ENCODE data around the gene KCMF1.
A peak's percentile ranks its signal among the peaks of the same experiment; 100 is the strongest.

KCMF1 gene

DNA sequence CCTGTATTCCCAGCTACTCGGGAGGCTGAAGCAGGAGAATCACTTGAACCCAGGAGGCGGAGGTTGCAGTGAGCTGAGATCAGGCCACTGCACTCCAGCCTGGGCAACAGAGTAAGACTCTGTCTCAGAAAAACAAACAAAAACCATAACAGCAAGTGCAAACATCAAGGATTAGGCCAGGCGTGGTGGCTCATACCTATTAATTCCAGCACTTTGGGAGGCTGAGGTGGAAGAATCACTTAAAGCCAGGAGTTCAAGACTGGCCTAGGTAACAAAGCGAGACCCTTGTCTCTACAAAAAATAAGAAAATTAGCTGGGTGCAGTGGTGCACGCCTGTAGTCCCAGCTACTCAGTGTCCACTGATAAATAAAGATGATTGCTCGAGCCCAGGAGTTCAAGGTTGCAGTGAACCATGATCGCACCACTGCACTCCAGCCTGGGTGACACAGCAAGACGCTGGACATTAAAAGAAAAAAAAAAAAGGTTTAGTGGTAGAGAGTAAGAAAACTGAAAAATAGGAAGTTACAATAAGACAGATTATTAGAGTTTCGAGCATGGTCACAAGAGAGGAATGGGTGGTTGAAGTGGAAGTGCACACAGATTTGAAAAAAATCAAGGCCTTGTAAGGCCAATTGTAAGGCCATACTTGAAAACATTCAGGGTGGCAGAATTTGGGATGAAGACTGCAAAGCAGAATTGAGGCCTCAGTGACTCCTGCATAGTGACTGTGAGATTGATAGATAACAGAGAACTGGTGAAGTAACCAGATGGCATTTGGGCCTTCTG is 6.4 kb upstream of the KCMF1 start:
- H3K9ac ChIP-seq (ENCODE audit: insufficient read length, low read depth) = no peak overlapping the region
- no peak for DNase-seq (ENCODE audit: low read depth, low spot score)
- H3K4me3 ChIP-seq (ENCODE audit: insufficient read length, low read depth) = no peak overlapping the region
- TF ChIP-seq YY1 (IDR thresholded peaks at IDR 0.05; ENCODE audit: insufficient read depth, insufficient read length) (no peak), ZNF274 (IDR thresholded peaks at IDR 0.05; ENCODE audit: low read depth, low read length) (no peak), SUZ12 (IDR thresholded peaks at IDR 0.05; ENCODE audit: extremely low read depth, insufficient read depth, insufficient read length) (no peak)
- no peaks in the 10 kb centered on the region for H3K4me1 ChIP-seq (ENCODE audit: insufficient read depth, insufficient read length)
- H3K27me3 ChIP-seq (ENCODE audit: insufficient read depth, insufficient read length) = no peaks in the 10 kb centered on the region
- no peaks in the 10 kb centered on the region for H3K9me3 ChIP-seq (ENCODE audit: insufficient read depth, low read length)
- H3K36me3 ChIP-seq (ENCODE audit: insufficient read depth, insufficient read length, low read length) = peaks cover 56% of the 10 kb centered on the region

- Histone ChIP-seq H3K9me3 (ENCODE audit: insufficient read depth, low read length) (no peaks in the 10 kb centered on the region), H3K9ac (ENCODE audit: insufficient read length, low read depth) (no peak overlapping the region), H3K27me3 (ENCODE audit: insufficient read depth, insufficient read length) (no peaks in the 10 kb centered on the region), H3K4me3 (ENCODE audit: insufficient read length, low read depth) (no peak overlapping the region), H3K4me1 (ENCODE audit: insufficient read depth, insufficient read length) (no peaks in the 10 kb centered on the region), H3K36me3 (ENCODE audit: insufficient read depth, insufficient read length, low read length) (peaks cover 56% of the 10 kb centered on the region)
- no peak for TF ChIP-seq YY1 (IDR thresholded peaks at IDR 0.05; ENCODE audit: insufficient read depth, insufficient read length)
- no peak for TF ChIP-seq ZNF274 (IDR thresholded peaks at IDR 0.05; ENCODE audit: low read depth, low read length)
- no peak for TF ChIP-seq SUZ12 (IDR thresholded peaks at IDR 0.05; ENCODE audit: extremely low read depth, insufficient read depth, insufficient read length)
- no peak for DNase-seq (ENCODE audit: low read depth, low spot score)
Measured at GRCh38 chr2:84965192-84965516, 5.8 kb upstream of the KCMF1 start.

- Histone ChIP-seq H3K9ac (ENCODE audit: insufficient read length, low read depth) (no peak overlapping the region), H3K27me3 (ENCODE audit: insufficient read depth, insufficient read length) (no peaks in the 10 kb centered on the region), H3K4me3 (ENCODE audit: insufficient read length, low read depth) (no peak overlapping the region), H3K9me3 (ENCODE audit: insufficient read depth, low read length) (no peaks in the 10 kb centered on the region), H3K4me1 (ENCODE audit: insufficient read depth, insufficient read length) (no peaks in the 10 kb centered on the region), H3K36me3 (ENCODE audit: insufficient read depth, insufficient read length, low read length) (peaks cover 56% of the 10 kb centered on the region)
- no peak for TF ChIP-seq YY1 (IDR thresholded peaks at IDR 0.05; ENCODE audit: insufficient read depth, insufficient read length)
- TF ChIP-seq ZNF274 (IDR thresholded peaks at IDR 0.05; ENCODE audit: low read depth, low read length) = no peak
- no peak for TF ChIP-seq SUZ12 (IDR thresholded peaks at IDR 0.05; ENCODE audit: extremely low read depth, insufficient read depth, insufficient read length)
- no peak for DNase-seq (ENCODE audit: low read depth, low spot score)
Measured at GRCh38 chr2:84965827-84966226, 5.1 kb upstream of the KCMF1 start.

DNA sequence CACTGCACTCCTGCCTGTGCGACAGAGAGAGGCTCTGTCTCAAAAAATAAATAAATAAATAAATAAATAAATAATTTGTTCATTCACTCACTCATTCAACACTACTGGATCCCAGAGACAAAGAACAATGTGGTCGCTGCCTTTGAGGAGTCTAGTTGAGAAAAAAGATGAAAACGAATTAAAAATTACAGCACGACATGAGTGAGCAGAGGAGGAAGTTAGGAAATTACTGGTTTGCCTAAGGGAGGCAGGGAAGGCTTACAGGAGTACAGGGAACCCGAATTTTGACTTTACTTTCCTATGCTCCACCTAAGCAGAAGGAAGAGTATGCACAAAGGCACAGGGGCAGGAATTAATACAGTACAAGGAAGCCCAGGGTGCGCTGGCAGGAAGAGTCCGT is 4.2 kb upstream of the KCMF1 start:
- H3K36me3 ChIP-seq (ENCODE audit: insufficient read depth, insufficient read length, low read length) = peaks cover 55% of the 10 kb centered on the region
- no peak for TF ChIP-seq SUZ12 (IDR thresholded peaks at IDR 0.05; ENCODE audit: extremely low read depth, insufficient read depth, insufficient read length)
- TF ChIP-seq ZNF274 (IDR thresholded peaks at IDR 0.05; ENCODE audit: low read depth, low read length) = no peak
- TF ChIP-seq YY1 (IDR thresholded peaks at IDR 0.05; ENCODE audit: insufficient read depth, insufficient read length) = no peak
- no peak overlapping the region for H3K9ac ChIP-seq (ENCODE audit: insufficient read length, low read depth)
- no peaks in the 10 kb centered on the region for H3K4me1 ChIP-seq (ENCODE audit: insufficient read depth, insufficient read length)
- no peak overlapping the region for H3K4me3 ChIP-seq (ENCODE audit: insufficient read length, low read depth)
- DNase-seq (ENCODE audit: low read depth, low spot score) = no peak
- H3K9me3 ChIP-seq (ENCODE audit: insufficient read depth, low read length) = no peaks in the 10 kb centered on the region
- no peaks in the 10 kb centered on the region for H3K27me3 ChIP-seq (ENCODE audit: insufficient read depth, insufficient read length)

- Histone ChIP-seq H3K27me3 (ENCODE audit: insufficient read depth, insufficient read length) (no peaks in the 10 kb centered on the region), H3K9ac (ENCODE audit: insufficient read length, low read depth) (peak overlapping the region; percentile 93), H3K4me3 (ENCODE audit: insufficient read length, low read depth) (peak overlapping the region; percentile 66), H3K36me3 (ENCODE audit: insufficient read depth, insufficient read length, low read length) (peaks cover 34% of the 10 kb centered on the region), H3K4me1 (ENCODE audit: insufficient read depth, insufficient read length) (no peaks in the 10 kb centered on the region), H3K9me3 (ENCODE audit: insufficient read depth, low read length) (no peaks in the 10 kb centered on the region)
- DNase-seq (ENCODE audit: low read depth, low spot score) = no peak
- no peak for TF ChIP-seq SUZ12 (IDR thresholded peaks at IDR 0.05; ENCODE audit: extremely low read depth, insufficient read depth, insufficient read length)
- TF ChIP-seq YY1 (IDR thresholded peaks at IDR 0.05; ENCODE audit: insufficient read depth, insufficient read length) = no peak
- TF ChIP-seq ZNF274 (IDR thresholded peaks at IDR 0.05; ENCODE audit: low read depth, low read length) = no peak
Measured at GRCh38 chr2:84969511-84970209, 1.3 kb upstream of the KCMF1 start.

DNA sequence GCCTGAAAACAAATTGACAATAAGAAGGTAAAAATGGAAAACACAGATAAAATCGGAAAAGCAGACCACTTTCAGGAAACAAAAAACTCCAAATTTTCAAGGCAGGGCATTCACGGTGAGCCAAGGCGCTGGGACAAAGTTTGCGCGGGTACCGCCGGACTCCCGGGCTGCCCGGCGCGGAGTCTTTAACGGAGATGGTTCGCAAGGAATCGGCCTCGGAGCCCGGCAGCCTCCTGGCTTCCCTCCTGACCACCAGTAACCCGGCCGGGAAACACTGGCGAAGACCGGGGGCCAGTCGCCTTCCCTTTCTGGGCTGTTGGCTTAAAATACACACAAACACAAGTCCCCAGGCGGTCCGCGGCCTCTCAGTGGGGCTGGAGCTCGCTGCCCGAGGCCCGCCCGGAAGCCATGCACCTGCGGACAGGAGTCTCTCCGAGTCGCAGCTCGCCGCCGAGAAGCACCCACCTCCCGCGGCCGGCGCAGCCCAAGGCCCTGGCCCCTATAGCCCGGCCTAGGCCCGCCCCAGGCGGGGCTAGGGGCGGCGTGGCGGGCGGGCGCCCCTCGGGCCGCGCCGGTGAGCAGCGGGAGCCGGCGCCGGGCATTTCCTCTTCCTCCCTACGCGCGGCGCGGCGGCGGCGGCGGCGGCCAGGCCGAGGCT is 622 bp upstream of the KCMF1 start:
- Histone ChIP-seq H3K4me3 (ENCODE audit: insufficient read length, low read depth) (peak overlapping the region; percentile 66), H3K27me3 (ENCODE audit: insufficient read depth, insufficient read length) (no peaks in the 10 kb centered on the region), H3K36me3 (ENCODE audit: insufficient read depth, insufficient read length, low read length) (peaks cover 28% of the 10 kb centered on the region), H3K9ac (ENCODE audit: insufficient read length, low read depth) (peak overlapping the region; percentile 93), H3K9me3 (ENCODE audit: insufficient read depth, low read length) (no peaks in the 10 kb centered on the region), H3K4me1 (ENCODE audit: insufficient read depth, insufficient read length) (no peaks in the 10 kb centered on the region)
- TF ChIP-seq ZNF274 (IDR thresholded peaks at IDR 0.05; ENCODE audit: low read depth, low read length) (no peak), YY1 (IDR thresholded peaks at IDR 0.05; ENCODE audit: insufficient read depth, insufficient read length) (no peak), SUZ12 (IDR thresholded peaks at IDR 0.05; ENCODE audit: extremely low read depth, insufficient read depth, insufficient read length) (no peak)
- no peak for DNase-seq (ENCODE audit: low read depth, low spot score)
